Cardiac fibroblast (primary cell): ENCODE measurements around the gene FOXK1.

Source experiments
- DNase-seq, 2 donors: peaks; one replicate each; pipeline versions ENCODE4 v3.0.0 to v3.0.0-alpha.2; 2010; ENCODE audit warnings: low read depth in 2 of 2
- H3K4me3 ChIP-seq, 2 donors: replicated peaks in 1 of 2; 1 replicate in 1 of 2; 2 replicates in 1 of 2; pipeline ENCODE4 v1.5.1; 2011; ENCODE audit warnings: low read depth in 2 of 2, low read length in 2 of 2, mild to moderate bottlenecking in 2 of 2, moderate library complexity in 1 of 2
- CTCF ChIP-seq: IDR thresholded peaks from one replicate; pipeline ENCODE4 v1.5.1; 2011; ENCODE audit warnings: low read depth, mild to moderate bottlenecking, low read length, inconsistent platforms

Gene FOXK1

DNA sequence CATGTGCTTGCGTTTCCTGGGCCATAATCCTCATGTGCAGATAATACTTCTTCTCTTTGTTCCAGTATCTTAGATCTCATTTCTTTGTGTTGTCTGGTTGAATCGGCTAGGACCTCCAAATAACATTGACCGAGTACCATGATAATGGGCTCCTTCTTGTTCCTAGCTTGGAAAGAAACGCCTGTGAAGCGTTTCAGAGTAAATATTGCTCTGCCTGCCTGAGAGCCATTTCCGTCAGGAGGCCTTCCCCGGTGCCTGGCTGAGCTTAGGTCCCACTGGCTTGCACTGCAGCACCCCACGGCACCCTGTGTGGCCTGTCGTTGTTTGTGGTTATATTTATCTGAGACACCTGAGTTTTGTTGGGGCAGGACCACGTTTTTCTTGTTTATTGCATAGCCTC, 17.7 kb downstream of the FOXK1 start:
- TF ChIP-seq CTCF, result no peak
- H3K4me3 ChIP-seq, result no peak overlapping the region

DNA sequence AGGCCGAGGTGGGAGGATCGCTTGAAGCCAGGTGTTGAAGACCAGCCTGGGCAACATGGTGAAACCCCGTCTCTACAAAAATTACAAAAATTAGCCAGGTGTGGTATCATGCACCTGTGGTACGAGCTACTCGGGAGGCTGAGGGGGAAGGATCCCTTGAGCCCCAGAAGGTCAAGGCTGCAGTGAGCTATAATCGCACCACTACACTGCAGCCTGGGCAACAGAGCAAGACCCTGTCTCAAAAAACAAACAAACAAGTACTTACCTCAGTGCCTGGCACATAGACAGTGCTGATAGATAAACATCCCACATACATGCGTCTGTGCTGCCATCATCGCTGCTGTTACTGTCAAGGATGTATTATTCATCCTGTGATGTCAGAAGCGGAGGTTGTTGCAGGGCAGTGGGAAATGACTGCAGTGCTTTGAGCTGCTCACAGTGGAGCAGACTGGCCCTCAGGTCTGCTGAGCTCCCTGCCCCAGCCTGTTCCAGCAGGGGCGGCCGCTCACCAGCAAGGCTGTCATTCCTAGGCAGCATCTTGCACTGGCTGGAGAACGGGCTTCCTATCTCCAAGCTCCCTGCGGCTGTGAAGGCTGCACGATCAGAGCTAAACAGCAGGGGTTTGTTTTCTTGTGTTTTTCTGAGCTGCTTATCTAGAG, 18.6 kb downstream of the FOXK1 start:
- H3K4me3 ChIP-seq, result peak overlapping the region in 1 of 2 donors; percentile 1
- peak; percentile 96 to 98 for DNase-seq
- peak; percentile 21 for TF ChIP-seq CTCF

More for the DNA sequence above, 17.7 kb downstream of the FOXK1 start:
- no peak for DNase-seq

DNA sequence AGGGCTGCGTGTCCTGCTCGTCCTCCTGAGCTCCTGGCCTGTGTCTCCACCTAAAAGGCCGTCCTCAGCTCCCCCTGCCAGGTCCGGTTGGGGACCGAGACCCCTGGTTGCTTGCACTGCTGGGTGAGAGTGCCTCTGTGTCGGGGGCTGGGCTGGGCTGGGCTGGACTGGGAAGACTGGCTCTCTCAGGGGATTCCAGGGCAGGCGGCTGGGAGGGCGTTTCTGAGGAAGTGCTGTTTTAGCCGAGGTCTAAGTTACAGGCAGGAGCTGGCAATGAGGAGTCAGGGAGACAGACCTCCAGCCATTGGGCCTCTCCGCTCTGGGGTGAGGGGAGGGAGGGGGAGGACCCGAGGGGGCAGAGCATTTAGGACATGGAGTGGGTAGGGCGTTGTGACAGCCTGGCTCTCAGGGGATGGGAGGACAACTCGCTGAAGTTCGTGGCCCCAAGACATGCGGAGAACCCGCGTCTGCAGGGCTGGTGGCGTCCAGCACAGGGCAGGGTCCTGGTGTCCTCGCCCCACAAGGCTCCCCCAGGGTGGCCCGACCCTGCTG, 20.9 kb downstream of the FOXK1 start:
- peak; percentile 40 to 52 for DNase-seq
- TF ChIP-seq CTCF, result no peak
- H3K4me3 ChIP-seq, result no peak overlapping the region

DNA sequence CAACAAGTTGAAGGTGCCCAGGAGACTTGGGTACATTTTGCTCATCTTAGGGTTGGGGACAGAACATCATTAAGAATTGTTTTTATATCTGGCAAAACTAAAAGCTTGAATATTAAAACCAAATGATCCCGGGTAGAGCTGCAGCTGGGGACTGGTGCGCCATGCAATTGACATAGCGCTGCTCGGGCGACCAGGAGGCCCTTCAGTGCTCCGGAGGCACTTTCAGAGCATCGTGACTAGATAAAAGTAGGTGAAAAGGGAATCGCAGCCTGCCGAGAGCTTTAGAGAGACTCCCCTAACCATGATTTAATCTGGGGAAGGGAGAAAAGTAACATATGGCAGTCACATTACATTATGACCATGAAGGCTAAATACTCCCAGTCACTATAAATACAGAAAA, 21.4 kb downstream of the FOXK1 start:
- H3K4me3 ChIP-seq, result no peak overlapping the region
- TF ChIP-seq CTCF, result no peak
- DNase-seq, result no peak

- peak; percentile 13 to 60 for DNase-seq
Measured at GRCh38 chr7:4706384-4707216, 24.5 kb downstream of the FOXK1 start.

GRCh38 chr7:4707217-4707741, 25.2 kb downstream of the FOXK1 start:
- H3K4me3 ChIP-seq, result no peak overlapping the region
- no peak for TF ChIP-seq CTCF
- DNase-seq, result no peak

More at GRCh38 chr7:4706384-4707216, 24.5 kb downstream of the FOXK1 start:
- TF ChIP-seq CTCF, result no peak
- H3K4me3 ChIP-seq, result no peak overlapping the region
